ENCODE results near the gene RACK1.

Gene RACK1

DNA sequence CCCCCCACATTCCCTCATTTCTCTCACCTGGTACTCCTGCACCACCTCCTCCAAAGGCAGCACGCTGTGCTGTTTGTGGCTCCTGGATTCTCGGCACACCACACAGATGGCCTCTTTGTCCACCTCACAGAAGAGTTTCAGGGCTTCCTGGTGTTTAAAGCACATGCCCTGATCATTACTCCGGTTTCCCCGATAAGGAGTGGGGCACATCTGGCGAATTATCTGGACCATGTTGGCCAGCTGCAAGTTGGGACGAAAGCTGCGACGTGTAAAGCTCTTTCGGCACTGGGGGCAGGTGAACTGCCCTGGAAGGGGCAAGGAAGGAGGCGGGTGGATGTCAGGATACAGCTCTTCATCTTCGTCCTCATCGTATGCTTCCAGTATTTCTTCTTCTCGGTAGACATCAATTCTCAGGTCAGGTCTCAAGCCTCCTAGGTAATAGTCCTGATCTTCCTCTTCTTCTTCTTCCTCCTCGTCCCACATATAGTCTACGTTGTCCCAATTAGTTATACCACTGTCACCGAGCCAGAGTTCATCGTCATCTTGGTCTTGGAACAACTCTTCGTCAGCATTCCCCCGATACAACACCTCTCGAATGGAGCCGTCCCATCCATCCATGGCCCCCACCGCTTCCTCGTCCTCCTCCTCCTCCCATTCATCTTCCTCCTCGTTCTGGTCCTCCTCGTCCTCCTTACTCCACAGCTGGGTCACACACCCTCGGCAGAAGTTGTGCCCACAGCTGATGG, 16.4 kb upstream of the RACK1 start:
- DNase-seq (ENCODE audit: low spot score) = no peak

DNA sequence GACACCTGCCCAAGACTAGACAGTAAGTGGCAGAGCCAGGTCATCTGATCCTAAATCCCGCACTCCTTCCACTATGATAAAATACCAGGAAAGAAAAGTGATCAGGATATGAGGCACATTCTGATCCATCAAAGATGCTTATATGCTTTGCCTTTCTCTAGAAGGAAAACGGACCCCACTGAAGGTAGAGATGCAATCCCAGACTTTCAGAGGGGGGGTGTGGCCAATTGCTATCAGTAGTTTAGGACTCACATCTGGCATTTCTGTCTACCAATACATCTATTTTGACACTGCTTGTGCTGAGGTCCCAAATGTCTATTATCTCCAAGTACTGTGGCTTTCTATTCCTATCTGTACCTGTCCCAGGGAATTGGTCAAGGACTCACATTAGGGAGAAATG, 15.6 kb upstream of the RACK1 start:
- DNase-seq (ENCODE audit: low spot score) = no peak

DNA sequence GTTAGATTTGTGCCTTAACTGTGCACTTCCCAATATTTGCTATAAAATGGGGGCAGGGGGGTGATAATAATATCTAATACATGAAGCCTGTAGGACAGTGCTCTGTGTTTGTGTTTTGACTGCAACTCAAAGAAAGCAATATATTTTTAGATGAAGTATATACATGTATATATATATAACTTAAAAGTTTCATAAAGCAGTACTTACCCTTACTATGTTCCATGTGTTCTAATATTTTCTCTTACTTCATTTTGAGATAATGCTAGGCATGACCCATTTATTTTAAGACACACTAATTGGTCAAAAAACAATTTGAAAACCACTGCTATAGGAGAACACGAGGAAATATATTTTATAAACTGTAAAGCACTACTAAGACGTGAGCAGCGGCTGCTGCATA, 14.9 kb upstream of the RACK1 start:
- no peak for DNase-seq (ENCODE audit: low spot score)

DNA sequence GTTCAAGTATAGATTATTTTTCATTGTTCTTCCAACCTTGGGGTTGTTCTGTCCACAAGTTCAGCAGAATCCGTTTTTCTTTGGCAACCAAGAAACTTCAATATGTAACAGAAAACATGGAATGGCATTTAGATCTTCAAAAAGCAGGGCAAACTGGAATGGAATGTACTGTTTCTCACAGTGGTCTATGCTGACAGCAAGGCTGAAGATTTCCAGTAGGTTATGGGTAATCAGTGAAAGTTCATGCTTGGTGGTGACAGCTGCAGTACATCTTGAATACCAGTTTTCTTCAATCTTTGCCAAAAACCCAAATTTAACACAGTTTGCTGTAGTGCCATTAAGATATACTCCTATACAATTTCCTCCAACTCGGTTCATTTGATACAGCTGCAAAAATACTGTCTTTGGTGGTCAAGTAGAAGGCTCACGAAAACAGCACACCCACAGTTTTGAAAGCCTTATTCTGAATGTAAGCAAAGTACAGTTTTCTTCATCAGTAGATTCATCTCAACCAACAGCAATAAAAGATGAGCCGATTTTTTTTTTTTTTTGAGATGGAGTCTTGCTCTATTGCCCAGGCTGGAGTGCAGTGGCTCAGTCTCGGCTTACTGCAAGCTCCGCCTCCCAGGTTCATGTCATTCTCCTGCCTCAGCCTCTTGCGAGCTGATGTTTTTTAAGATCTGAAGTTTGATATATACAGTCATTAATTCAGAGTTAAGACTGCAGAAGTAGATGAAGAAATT, 12.3 kb upstream of the RACK1 start:
- no peak for DNase-seq (ENCODE audit: low spot score)

DNA sequence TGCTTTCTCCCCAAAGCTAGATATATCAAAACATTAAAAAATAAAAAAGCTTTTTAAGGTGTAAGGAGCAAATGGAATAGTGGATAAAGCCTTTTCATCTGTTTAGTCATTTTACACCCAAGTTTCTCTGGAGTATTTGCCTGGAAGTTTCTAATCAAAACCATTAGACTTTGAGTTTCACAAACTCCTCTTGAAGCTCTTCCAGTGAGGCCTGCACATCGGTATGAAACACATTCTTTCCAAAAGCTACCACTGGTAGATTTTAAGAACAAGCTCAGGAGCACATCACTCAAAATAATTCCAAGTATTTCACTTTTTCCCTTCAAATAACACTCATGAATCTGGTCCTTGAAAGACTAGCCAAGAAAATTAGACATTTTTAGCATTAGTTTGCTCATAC, 11.6 kb upstream of the RACK1 start:
- DNase-seq (ENCODE audit: low spot score) = no peak

DNA sequence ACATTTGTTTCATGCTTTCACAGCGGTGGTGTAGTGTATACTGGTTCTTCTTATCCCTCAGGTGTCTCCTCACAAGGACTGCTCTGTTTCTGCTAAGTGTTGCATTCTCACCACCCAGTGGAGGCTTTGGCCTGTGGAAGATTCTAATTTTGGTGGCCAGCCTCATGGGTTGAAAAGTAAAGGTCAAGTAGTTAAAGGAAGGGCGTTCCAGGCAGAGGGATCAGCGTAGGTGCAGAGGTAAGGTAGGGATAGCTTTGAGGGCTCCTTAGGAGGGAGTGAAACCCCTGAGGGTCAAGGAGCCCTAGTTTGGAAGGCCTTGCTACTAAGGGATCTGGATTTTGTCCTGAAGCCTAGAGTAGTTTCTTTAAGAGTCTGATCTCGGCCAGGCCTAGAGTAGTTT, 4.6 kb upstream of the RACK1 start:
- DNase-seq (ENCODE audit: low spot score) = no peak

DNA sequence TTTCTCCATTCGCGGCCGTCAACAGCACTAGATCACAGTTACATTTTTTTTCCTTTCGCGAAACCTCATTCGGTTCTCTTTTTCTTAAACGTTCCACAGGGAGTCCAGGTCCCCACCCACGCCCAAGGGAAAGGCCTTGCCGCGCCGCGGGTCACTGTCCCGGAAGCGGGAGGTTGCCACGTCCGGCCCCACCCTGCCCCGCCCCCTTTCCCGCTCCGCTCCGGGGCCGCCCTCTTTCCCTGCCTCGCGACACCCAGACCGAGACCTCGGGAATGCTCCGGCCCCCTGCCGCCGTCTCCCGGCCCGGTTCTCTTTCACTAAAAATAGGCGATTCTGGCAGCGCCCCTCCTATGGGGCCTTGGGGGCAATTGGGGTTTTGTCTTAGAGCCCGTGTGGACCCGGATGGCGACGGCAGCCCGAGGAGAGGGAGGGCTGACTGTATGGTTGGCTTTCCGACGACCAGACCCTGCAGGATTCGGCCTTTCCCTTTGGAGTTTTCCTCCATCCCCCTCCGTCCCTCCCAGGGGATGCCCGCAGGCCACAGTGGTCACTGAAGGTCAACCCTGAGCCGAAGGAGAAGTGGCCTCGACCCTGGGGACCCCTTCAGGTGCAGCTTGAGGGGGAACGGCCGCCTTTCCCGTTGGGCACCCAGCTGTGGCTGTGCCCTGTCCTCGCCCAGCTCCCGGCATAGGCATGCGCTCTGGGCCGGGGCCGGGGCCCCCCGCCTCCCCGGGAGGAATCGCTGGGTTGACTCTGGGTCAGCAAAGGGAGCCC, 2.8 kb upstream of the RACK1 start:
- DNase-seq (ENCODE audit: low spot score) = peak; percentile 82

DNA sequence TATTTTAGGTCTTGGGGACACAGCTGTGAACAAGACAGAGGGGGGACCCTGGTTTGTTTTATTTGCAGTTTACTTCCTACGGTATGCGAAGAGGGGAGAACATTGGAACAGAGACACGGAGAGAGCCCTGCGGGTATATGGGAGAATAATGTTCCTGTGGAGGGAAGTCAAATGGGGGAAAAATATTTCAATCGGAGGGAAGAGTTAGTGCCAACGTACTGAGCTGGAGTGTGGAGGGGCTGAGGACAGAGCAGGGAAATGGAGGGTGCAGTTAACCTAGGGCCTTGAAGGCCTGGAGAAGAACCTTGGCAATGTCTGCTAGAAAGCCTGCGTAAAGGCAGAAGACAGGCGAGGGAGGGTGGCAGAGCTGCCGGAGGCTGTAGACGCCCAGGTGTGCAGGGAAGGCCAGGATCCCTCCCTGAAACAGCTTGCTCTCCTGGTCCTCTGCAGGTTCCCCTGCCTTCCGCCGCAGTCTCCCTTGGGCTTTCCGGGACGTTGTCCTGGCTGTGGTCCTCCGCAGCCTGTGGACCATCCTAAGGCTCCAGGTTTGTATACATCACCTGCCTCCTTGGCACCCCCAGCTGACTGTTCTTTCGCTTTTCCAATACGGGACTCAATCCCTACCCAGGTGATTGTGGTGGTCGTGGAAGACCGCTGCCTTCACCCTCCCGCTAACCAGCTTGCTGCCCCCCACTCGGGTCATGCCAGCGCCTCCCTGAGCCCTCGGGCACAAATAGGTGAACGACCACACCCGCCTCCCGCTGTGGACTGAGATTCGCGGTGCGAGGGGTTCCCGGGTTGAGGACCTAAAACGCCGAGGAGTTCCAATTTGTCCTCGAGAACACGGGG, 1.9 kb upstream of the RACK1 start:
- DNase-seq (ENCODE audit: low spot score) = no peak

DNA sequence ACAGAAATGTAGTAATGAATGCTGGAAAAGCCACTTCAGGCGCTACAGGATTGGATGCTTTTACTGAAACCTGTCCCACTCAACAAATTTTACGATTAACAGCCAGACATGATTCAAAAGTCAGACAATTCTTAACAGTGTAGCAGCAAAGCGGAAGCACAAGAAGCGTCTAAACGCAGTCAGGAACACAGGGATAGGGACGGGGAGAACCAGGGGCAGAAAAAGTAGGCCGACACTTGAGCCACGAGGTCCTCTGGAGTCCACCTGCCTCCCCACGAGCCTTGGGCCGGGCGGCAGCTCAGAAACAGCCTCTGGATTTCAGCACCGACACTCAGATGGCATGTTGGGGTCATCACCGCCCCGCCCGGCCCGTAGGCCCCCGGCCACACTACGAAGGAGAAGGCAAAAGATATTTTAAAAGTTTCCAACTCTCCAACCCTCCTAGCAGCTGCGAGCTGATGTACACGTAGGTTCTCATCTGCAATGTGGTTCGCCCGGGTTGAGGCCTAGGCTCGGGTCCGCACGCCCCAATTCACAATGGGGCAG, 615 bp downstream of the RACK1 start:
- no peak for DNase-seq (ENCODE audit: low spot score)

DNA sequence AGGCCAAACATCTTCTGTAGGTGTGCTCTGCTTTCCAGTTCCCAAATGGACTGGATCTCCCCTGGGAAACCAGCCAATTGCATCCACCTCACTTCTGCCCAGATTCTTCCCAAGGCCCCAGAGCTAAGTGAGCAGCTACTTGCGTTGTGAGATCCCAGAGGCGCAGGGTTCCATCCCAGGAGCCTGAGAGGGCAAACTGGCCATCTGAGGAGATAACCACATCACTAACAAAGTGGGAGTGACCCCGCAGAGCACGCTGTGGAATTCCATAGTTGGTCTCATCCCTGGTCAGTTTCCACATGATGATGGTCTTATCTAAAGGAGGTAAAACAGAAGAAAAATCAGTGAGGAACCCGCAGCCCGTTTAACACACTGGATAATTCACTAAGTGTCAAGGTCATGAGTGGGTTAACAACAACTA, 1.7 kb downstream of the RACK1 start:
- DNase-seq (ENCODE audit: low spot score) = no peak

DNA sequence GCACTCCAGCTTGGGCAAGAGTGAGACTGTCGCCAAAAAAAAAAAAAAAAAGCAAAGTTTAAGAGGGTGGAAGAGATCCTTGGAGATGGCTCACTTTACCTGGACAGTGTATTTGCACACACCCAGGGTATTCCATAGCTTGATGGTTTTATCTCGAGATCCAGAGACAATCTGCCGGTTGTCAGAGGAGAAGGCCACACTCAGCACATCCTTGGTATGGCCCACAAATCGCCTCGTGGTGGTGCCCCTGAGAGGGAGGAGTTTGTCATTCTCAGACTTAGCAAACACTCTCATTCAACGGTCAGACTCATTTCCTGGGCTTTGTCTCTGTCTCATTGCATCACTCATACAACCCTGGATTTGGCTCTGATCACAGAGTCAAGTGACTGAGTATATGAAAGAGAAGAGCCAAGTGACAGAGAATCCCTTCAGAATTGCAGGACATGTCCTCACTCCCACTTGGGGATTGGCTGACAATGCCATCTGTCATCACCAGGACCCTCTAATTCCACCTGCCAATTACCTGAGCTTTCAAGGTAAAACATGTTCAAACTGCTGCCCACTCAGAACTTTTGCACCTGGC, 2.2 kb downstream of the RACK1 start:
- no peak for DNase-seq (ENCODE audit: low spot score)

DNA sequence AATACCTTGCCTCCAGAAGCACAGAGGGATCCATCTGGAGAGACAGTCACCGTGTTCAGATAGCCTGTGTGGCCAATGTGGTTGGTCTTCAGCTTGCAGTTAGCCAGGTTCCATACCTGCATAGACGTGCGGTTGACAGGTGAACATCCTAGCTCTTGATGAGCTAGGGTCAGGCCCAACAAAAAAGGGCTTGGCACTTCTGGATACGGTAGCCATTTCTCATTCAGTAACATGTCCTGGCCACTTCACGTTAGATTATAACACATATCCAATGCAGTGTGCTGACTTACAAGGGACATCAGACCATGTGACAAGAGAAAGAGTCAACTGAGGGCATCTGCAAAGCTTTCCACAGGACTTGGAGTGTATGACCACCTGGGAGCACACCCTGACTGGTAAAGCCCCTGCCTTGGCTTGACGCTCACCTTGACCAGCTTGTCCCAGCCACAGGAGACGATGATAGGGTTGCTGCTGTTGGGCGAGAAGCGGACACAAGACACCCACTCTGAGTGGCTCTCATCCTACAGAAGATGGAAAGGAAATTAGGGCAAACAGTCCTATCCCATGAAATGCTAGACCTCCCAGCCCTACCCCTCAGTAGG, 4.5 kb downstream of the RACK1 start:
- DNase-seq (ENCODE audit: low spot score) = no peak

DNA sequence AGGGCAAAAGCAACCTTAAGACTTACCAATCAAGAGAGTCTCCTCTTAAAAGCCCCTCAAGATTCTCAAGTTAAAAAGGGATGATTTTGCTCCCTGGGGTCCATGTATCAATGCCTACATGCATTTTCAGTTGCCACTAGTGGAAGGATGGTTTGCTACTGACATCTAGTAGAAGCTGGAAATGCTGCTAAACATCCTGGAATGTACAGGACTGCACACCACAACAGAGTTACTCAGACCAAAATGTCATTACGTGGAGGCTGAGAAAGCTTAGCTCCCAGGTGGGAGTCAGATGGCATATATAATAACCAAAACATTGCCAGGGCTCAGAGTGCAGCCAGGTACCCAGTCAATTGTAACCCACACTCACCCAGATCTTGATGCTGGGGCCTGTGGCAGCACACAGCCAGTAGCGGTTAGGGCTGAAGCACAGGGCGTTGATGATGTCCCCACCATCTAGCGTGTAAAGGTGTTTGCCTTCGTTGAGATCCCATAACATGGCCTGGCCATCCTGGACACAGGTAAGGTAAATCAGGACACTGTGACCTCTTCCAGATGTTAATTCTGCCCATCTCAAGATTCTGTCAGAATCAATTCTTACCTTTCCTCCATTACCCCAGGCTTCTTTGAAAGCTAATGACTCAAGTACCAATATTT, 5.8 kb downstream of the RACK1 start:
- no peak for DNase-seq (ENCODE audit: low spot score)

DNA sequence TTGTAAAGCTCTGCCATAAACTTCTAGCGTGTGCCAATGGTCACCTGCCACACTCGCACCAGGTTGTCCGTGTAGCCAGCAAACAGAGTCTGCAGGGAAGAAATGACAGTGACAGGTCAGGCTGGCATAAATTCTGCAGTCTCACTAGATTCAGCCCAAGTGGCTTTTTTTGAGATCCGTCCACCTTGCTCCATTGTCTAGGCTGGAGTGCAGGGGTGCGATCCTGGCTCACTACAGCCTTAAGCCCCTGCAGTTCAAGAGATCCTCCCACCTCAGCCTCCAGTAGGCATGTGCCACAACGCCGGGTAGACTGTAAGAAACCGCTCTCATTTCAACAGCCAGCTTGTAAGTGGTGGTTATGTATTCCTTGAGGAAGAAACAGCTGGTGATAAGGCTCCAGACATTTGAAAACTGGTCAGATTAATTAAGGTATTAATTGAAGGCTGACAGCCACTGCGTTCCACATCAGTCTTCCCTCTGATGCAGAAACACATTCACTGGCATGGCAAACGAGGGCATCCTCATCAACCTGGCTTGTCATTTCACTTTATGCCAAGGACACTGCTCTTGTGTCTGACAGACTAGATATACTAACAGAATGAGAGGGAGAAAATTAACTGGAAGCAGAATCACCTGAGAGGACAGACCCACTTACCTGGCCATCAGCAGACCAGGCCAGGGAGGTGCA, 6.6 kb downstream of the RACK1 start:
- DNase-seq (ENCODE audit: low spot score) = no peak

DNA sequence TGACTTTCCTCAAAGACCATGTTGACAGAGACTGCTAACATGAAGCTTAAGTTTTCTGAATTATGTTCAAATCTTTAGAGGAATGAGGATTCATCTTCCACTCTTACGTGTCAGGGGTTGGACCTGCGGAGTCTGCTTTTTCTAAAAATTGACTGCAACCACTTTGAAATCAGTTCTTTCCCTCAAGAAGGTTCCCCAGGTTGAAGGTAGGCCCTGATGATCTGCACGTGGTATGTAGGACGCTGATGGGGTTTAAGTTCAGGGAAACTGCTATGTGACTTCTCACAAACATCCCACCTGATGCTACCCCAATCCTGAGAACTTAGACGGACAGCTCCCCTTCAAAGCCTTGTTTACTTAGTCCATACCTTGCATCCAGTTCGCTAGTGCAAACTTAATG, 7.2 kb downstream of the RACK1 start:
- DNase-seq (ENCODE audit: low spot score) = no peak

DNA sequence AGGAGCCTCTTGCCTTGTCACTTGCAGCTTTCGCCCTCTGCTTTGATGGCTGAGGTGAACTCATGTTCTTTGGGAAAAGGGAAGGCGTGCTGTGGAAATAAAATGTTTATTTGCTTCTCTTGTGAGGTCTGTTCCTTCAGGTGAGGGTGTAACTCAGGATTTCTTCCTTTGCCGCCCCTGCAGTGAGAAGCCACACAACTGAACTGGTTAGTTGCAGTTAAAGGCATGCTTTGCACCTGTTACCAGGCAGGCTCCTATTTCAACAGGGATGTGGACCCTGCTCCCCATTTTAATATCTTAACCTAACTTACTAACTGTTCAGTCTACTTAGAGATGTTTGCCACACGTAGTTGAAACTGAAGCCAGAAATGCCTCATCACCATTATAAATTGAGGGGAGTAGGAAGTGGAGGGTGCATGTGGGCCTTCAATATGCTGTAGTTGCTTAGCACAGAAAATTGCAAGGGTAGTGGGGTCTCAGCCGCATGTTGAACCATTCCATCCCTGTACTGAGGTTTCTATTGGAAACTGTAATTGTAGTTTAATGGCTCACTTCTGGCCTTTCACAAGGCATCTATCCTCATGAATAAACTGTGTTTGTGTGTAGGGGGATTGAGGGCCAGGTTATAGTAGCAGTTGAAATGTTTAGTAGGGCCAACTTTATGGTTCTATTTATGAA, 7.9 kb downstream of the RACK1 start:
- no peak for DNase-seq (ENCODE audit: low spot score)

DNA sequence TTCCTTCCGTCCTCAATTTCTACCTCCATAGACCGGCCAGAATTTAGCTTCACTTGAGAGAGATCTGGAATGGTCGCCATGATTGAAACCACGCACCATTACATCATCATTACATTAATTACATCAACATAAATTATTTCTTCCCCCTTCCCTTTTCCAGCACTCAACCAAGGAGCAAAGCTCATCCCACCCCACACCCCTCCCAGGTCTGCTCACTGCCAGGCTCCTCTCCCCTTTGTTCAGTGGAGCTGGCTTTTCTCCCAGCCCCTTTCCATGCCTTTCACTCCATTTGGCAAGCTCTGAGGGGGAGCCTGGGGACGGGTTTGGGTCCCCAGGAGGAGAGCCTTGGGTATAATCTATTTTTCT, 8.4 kb downstream of the RACK1 start:
- DNase-seq (ENCODE audit: low spot score) = no peak

DNA sequence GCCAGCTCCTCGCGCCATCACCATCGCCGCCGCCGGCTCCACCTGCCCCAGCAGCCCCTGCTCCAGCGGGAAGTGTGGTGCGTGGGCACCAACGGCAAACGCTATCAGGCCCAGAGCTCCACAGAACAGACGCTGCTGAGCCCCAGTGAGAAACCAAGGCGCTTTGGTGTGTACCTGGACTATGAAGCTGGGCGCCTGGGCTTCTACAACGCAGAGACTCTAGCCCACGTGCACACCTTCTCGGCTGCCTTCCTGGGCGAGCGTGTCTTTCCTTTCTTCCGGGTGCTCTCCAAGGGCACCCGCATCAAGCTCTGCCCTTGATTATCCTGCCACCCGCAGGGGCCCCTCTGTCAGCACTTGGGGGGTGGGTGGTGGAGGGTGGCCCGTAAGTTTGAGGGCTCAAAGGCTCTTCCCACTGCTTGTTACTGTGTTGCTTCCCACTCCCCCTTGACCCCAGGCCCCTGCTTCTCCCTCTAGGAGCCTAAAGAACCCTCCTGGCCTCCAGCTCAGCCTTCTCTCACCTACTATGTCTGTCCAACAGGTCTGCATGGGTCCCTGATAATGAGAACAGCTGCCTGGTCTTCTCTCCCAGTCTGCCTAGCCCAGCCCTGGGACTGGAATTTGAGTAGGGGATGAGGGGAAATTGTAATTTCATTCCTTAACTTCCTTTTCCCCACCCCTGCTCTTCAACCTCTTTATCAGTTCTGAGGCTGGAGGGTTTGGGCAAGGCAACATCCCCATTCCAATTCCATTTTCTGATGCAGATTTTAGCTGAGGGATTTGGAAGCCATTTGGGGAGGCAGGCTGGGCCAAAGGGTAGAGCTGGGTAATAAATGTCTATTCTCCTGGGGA, 9.0 kb downstream of the RACK1 start:
- DNase-seq (ENCODE audit: low spot score) = no peak
